ENCODE data around the gene CASP2.

The CASP2 gene

DNA sequence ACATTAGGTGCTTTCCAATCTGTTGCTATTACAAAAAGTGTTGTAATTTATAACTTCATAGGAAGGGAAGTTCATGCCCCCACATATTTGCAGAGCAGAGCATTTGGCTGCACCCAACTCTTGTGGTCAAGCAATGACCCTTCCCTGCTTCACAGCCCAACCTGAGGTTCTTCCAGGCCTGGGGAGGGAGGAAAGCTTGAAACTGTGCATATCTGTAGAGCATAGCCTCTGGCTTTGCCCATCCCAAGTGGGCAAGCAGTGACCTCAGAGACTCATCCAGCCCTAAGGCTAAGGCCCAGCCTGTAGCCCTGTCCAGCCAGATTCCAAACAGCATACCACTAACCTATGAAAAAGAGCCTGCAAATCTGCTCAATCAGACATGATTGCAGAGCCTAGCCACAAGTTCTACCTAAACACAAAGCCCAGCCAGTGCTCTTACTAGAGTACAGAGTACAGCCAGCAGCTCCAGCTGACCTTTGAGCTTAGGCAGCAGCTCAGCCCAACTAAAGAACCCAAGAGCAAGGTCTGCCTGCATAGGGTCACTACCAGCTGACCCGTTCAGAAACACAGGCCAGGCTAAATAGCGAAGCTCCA, 39.3 kb upstream of the CASP2 start:
- H3K4me2 ChIP-seq (ENCODE audit: low read length) = no peak overlapping the region
- no peak overlapping the region for H3K9ac ChIP-seq
- H3K27me3 ChIP-seq (ENCODE audit: control insufficient read depth, insufficient read depth, low read length) = no peaks in the 10 kb centered on the region
- no peak overlapping the region for H2AFZ ChIP-seq
- no peaks in the 10 kb centered on the region for H3K9me3 ChIP-seq (ENCODE audit: control insufficient read depth, low read length)
- TF ChIP-seq, protein P1, sequence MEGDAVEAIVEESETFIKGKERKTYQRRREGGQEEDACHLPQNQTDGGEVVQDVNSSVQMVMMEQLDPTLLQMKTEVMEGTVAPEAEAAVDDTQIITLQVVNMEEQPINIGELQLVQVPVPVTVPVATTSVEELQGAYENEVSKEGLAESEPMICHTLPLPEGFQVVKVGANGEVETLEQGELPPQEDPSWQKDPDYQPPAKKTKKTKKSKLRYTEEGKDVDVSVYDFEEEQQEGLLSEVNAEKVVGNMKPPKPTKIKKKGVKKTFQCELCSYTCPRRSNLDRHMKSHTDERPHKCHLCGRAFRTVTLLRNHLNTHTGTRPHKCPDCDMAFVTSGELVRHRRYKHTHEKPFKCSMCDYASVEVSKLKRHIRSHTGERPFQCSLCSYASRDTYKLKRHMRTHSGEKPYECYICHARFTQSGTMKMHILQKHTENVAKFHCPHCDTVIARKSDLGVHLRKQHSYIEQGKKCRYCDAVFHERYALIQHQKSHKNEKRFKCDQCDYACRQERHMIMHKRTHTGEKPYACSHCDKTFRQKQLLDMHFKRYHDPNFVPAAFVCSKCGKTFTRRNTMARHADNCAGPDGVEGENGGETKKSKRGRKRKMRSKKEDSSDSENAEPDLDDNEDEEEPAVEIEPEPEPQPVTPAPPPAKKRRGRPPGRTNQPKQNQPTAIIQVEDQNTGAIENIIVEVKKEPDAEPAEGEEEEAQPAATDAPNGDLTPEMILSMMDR (IDR thresholded peaks at IDR 0.05) = no peak
- H3K4me3 ChIP-seq (ENCODE audit: low read depth, low read length) = no peak overlapping the region
- no peaks in the 10 kb centered on the region for H3K79me2 ChIP-seq
- H3K27ac ChIP-seq = no peak overlapping the region
- no peaks in the 10 kb centered on the region for H3K4me1 ChIP-seq
- no peaks in the 10 kb centered on the region for H3K36me3 ChIP-seq (ENCODE audit: control insufficient read depth, insufficient read depth, low read length)

DNA sequence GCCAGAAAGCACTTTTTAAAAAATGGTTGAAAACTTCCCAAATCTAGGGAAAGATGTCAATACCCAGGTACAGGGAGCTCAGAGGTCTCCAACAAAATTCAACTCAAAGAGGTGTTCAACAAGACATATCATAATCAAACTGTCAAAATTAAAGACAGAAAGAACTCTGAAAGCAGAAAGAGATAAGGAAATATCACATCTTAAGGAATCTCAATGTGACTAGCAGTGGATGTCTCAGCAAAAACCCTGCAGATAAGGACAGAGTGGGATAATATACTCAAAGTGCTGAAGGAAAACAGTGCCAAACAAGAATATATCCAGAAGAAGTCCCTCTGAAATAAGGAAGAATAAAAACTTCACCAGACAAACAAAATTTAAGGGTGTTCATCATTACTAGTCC, 38.0 kb upstream of the CASP2 start:
- no peaks in the 10 kb centered on the region for H3K4me1 ChIP-seq
- H3K27ac ChIP-seq = no peak overlapping the region
- TF ChIP-seq, protein P1 (IDR thresholded peaks at IDR 0.05) = no peak
- H3K79me2 ChIP-seq = no peaks in the 10 kb centered on the region
- no peaks in the 10 kb centered on the region for H3K9me3 ChIP-seq (ENCODE audit: control insufficient read depth, low read length)
- H3K27me3 ChIP-seq (ENCODE audit: control insufficient read depth, insufficient read depth, low read length) = no peaks in the 10 kb centered on the region
- no peak overlapping the region for H3K4me2 ChIP-seq (ENCODE audit: low read length)
- H3K36me3 ChIP-seq (ENCODE audit: control insufficient read depth, insufficient read depth, low read length) = no peaks in the 10 kb centered on the region
- no peak overlapping the region for H3K4me3 ChIP-seq (ENCODE audit: low read depth, low read length)
- H3K9ac ChIP-seq = no peak overlapping the region
- H2AFZ ChIP-seq = no peak overlapping the region

DNA sequence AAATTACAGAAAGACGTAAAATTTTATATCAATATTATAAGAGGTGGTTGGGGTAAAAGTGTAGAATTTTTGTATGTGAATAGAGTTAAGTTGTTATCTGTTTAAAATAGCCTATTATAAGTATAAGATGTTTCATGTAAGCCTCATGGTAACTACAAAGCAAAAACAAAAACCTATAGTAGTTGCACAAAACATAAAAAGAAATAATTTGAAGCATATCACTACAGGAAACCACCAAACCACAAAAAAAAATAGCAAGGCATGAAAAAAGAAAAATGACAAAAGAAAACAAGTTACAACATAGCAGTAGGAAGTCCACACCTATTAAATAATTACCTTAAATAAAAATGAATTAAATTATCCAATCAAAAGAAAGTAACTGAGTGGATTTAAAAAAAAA, 37.3 kb upstream of the CASP2 start:
- H3K9me3 ChIP-seq (ENCODE audit: control insufficient read depth, low read length) = no peaks in the 10 kb centered on the region
- no peak overlapping the region for H3K4me2 ChIP-seq (ENCODE audit: low read length)
- H2AFZ ChIP-seq = no peak overlapping the region
- H3K36me3 ChIP-seq (ENCODE audit: control insufficient read depth, insufficient read depth, low read length) = no peaks in the 10 kb centered on the region
- H3K9ac ChIP-seq = no peak overlapping the region
- no peaks in the 10 kb centered on the region for H3K4me1 ChIP-seq
- H3K79me2 ChIP-seq = no peaks in the 10 kb centered on the region
- H3K4me3 ChIP-seq (ENCODE audit: low read depth, low read length) = no peak overlapping the region
- H3K27me3 ChIP-seq (ENCODE audit: control insufficient read depth, insufficient read depth, low read length) = no peaks in the 10 kb centered on the region
- no peak overlapping the region for H3K27ac ChIP-seq
- TF ChIP-seq, protein P1 (IDR thresholded peaks at IDR 0.05) = no peak

DNA sequence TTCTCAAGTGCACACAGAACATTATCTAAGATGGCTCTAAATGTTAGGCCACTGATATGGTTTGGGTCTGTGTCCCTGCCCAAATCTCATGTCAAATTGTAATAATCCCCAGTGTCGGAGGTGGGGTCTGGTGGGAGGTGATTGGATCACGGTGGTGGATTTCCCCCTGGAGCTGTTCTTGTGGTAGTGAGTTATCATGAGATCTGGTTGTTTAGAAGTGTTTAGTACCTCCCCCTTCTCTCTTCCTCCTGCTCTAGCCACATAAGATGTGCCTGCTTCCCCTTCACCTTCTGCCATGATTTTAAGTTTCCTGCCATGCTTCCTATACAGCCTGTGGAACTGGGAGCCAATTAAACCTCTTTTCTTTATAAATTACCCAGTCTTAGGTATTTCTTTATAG, 36.1 kb upstream of the CASP2 start:
- TF ChIP-seq, protein P1 (IDR thresholded peaks at IDR 0.05) = no peak
- Histone ChIP-seq H2AFZ (no peak overlapping the region), H3K4me3 (ENCODE audit: low read depth, low read length) (no peak overlapping the region), H3K9ac (no peak overlapping the region), H3K27me3 (ENCODE audit: control insufficient read depth, insufficient read depth, low read length) (no peaks in the 10 kb centered on the region), H3K4me2 (ENCODE audit: low read length) (no peak overlapping the region), H3K9me3 (ENCODE audit: control insufficient read depth, low read length) (no peaks in the 10 kb centered on the region), H3K36me3 (ENCODE audit: control insufficient read depth, insufficient read depth, low read length) (no peaks in the 10 kb centered on the region), H3K4me1 (no peaks in the 10 kb centered on the region), H3K79me2 (no peaks in the 10 kb centered on the region), H3K27ac (no peak overlapping the region)

DNA sequence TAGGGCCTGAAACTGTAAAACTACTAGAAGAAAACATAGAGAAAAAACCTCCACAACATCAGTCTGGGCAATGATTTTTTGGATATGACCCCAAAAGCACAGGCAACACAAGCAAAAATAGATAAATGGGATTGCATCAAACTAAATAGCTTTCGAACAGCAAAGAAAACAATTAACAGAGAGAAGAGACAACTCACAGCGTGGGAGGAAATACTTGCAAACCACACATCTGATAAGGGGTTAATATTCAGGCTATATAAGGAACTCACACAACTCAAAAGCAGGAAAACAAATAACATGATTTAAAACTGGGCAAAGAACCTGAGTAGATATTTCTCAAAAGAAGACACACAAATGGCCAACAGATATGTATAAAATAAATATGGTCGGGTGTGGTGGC, 32.6 kb upstream of the CASP2 start:
- no peaks in the 10 kb centered on the region for H3K9me3 ChIP-seq (ENCODE audit: control insufficient read depth, low read length)
- H3K4me1 ChIP-seq = no peaks in the 10 kb centered on the region
- H3K79me2 ChIP-seq = no peaks in the 10 kb centered on the region
- no peaks in the 10 kb centered on the region for H3K36me3 ChIP-seq (ENCODE audit: control insufficient read depth, insufficient read depth, low read length)
- no peak overlapping the region for H3K9ac ChIP-seq
- no peak overlapping the region for H3K4me3 ChIP-seq (ENCODE audit: low read depth, low read length)
- H3K27ac ChIP-seq = no peak overlapping the region
- H3K4me2 ChIP-seq (ENCODE audit: low read length) = no peak overlapping the region
- H2AFZ ChIP-seq = no peak overlapping the region
- no peaks in the 10 kb centered on the region for H3K27me3 ChIP-seq (ENCODE audit: control insufficient read depth, insufficient read depth, low read length)
- TF ChIP-seq, protein P1 (IDR thresholded peaks at IDR 0.05) = no peak
